Lung (tissue), 12 donors: Measurements from ENCODE around the gene CAMK2D. TPM values are rescaled to one million over a fixed set of nuclear protein-coding genes. Genes with fewer than 3 reads are reported as not detected.
A peak's percentile ranks its signal among the peaks of the same experiment; 100 is the strongest.

Source experiments
- ATAC-seq: fragments of 200-7000 bp; cut with Tn5 transposase; one replicate; pipeline ENCODE4 v1.9.1; 2020; ENCODE audit warnings: moderate number of reproducible peaks; ENCODE audit not compliant: insufficient read depth, low FRiP score
- DNase-seq, 3 donors: peaks; one replicate each; pipeline ENCODE4 v3.0.0-alpha.2; 2013 to 2017
- H3K27ac ChIP-seq, 2 donors: one replicate each; pipeline ENCODE4 v1.5.1; 2013; ENCODE audit warnings: mild to moderate bottlenecking in 2 of 2, moderate library complexity in 2 of 2, control low read depth in 1 of 2, inconsistent platforms in 1 of 2, low read depth in 1 of 2, low read length in 1 of 2
- H3K27me3 ChIP-seq, 3 donors: one replicate each; pipeline ENCODE4 v1.5.1; 2013; ENCODE audit warnings: low read length in 2 of 3; ENCODE audit not compliant: control insufficient read depth in 3 of 3, insufficient read depth in 3 of 3
- H3K36me3 ChIP-seq, 4 donors: one replicate each; pipeline ENCODE4 v1.5.1; 2013; ENCODE audit warnings: low read length in 4 of 4, mild to moderate bottlenecking in 1 of 4, moderate library complexity in 1 of 4; ENCODE audit not compliant: control insufficient read depth in 4 of 4, insufficient read depth in 4 of 4
- H3K4me1 ChIP-seq, 5 donors: one replicate each; pipeline ENCODE4 v1.5.1; 2013; ENCODE audit warnings: low read length in 5 of 5, mild to moderate bottlenecking in 2 of 5, moderate library complexity in 1 of 5; ENCODE audit not compliant: control insufficient read depth in 5 of 5, insufficient read depth in 5 of 5
- H3K4me3 ChIP-seq: one replicate; pipeline ENCODE4 v1.5.1; 2013; ENCODE audit warnings: mild to moderate bottlenecking, control low read depth, moderate library complexity
- H3K9ac ChIP-seq, 2 donors: one replicate each; pipeline ENCODE4 v1.5.1; 2013; ENCODE audit warnings: low read length in 2 of 2, control low read depth in 1 of 2; ENCODE audit not compliant: insufficient read depth in 1 of 2
- H3K9me3 ChIP-seq, 4 donors: one replicate each; pipeline ENCODE4 v1.5.1; 2013; ENCODE audit warnings: low read length in 3 of 4, mild to moderate bottlenecking in 1 of 4, moderate library complexity in 1 of 4; ENCODE audit not compliant: control insufficient read depth in 4 of 4, insufficient read depth in 3 of 4
- WGBS, 2 donors: extraction: QIAGEN DNeasy Blood & Tissue Kit; methylation state at CpG; one replicate each; pipeline ENCODE4 v1.1.7; 2013; 5-methylcytosine and 5-hydroxymethylcytosine counted together
- polyA plus RNA-seq, 2 donors: library from polyadenylated mRNA; stranded (reverse); fragments of 200-250 nt; gene quantifications; one replicate each; pipeline ENCODE4 v1.2.1, GENCODE V29; 2013
- total RNA-seq, 2 donors: library from RNA; depleted of rRNA in 1 of 2; stranded (reverse); fragments of >200 nt in 1 of 2; gene quantifications; one replicate each; pipeline ENCODE4 v1.2.1, GENCODE V29; 2014 to 2021
- TF ChIP-seq, protein P1 (sequence below): IDR thresholded peaks from 2 replicates; pipeline ENCODE4 v1.5.1; 2012; ENCODE audit warnings: mild to moderate bottlenecking; ENCODE audit errors: control extremely low read depth, extremely low read depth
- donor health status: control.
- donor health status: control.
- donor health status: Bipolar disorder and iron deficiency.
- donor health status: healthy.
- donor health status: DM: yes; HTN: yes; CAD: no.

Gene CAMK2D
- total and polyA plus RNA-seq, 4 donors = 11.9 to 98.2 (median 36.6) TPM

DNA sequence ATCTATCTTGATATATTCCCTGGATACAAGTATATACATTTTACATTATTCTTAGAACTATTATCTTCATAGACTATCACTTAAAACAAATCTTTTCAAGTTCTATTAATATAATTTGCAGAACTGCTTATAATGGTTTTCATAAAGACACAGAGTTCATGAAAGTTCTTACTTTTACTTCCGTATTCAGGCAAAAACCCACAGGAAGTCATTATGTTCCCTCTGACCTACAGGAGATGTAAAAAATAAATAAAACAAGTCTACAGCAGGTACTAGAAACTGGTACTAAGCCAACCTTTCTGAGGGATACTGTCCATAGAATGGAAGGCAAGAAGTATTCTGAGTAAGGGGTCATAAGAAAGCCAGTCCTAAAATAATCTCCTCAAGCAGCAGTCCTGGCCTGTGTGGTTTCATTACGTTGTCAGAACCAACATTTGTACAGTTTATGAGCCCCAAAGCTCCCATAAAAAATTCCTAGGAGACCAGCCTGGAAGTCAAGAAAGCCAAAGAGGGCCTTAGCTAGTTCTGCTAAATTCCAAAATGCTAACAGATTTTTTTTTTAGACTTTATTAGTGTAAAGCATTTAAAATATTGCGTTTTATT lies 68.6 kb downstream of the CAMK2D start:
- Histone ChIP-seq H3K27me3 (no peaks in the 10 kb centered on the region), H3K4me1 (peaks cover 0 to 31% (median 3%) of the 10 kb centered on the region in 5 donors), H3K36me3 (peaks cover 0 to 2% (median 0%) of the 10 kb centered on the region in 4 donors), H3K4me3 (no peak overlapping the region), H3K9ac (no peak overlapping the region), H3K27ac (no peak overlapping the region), H3K9me3 (no peaks in the 10 kb centered on the region)
- ATAC-seq = no peak
- DNase-seq = no peak
- WGBS, 2 donors = 62 to 71% methylated on average over 3 of the region's 3 CpGs
- TF ChIP-seq, protein P1, sequence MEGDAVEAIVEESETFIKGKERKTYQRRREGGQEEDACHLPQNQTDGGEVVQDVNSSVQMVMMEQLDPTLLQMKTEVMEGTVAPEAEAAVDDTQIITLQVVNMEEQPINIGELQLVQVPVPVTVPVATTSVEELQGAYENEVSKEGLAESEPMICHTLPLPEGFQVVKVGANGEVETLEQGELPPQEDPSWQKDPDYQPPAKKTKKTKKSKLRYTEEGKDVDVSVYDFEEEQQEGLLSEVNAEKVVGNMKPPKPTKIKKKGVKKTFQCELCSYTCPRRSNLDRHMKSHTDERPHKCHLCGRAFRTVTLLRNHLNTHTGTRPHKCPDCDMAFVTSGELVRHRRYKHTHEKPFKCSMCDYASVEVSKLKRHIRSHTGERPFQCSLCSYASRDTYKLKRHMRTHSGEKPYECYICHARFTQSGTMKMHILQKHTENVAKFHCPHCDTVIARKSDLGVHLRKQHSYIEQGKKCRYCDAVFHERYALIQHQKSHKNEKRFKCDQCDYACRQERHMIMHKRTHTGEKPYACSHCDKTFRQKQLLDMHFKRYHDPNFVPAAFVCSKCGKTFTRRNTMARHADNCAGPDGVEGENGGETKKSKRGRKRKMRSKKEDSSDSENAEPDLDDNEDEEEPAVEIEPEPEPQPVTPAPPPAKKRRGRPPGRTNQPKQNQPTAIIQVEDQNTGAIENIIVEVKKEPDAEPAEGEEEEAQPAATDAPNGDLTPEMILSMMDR = no peak

- DNase-seq (no peak), ATAC-seq (no peak)
- TF ChIP-seq, protein P1 = no peak
- H3K9ac ChIP-seq = no peak overlapping the region
- no peak overlapping the region for H3K4me3 ChIP-seq
- H3K4me1 ChIP-seq = peaks cover 0 to 36% (median 3%) of the 10 kb centered on the region in 5 donors
- 84 to 90% methylated on average over 2 of the region's 2 CpGs for WGBS, 2 donors
- no peaks in the 10 kb centered on the region for H3K27me3 ChIP-seq
- H3K27ac ChIP-seq = no peak overlapping the region
- H3K36me3 ChIP-seq = peaks cover 0 to 2% (median 0%) of the 10 kb centered on the region in 4 donors
- no peaks in the 10 kb centered on the region for H3K9me3 ChIP-seq
Measured at GRCh38 chr4:113691676-113692075, 69.9 kb downstream of the CAMK2D start.

- DNase-seq (no peak), ATAC-seq (no peak)
- peaks cover 0 to 29% (median 3%) of the 10 kb centered on the region in 5 donors for H3K4me1 ChIP-seq
Measured at GRCh38 chr4:113689394-113689793, 72.1 kb downstream of the CAMK2D start.

More at GRCh38 chr4:113689394-113689793, 72.1 kb downstream of the CAMK2D start:
- no peaks in the 10 kb centered on the region for H3K27me3 ChIP-seq
- 34 to 53% methylated on average over 1 of the region's 1 CpG for WGBS, 2 donors
- peak overlapping the region in 1 of 2 donors; percentile 21 for H3K27ac ChIP-seq
- H3K36me3 ChIP-seq = peaks cover 0 to 2% (median 0%) of the 10 kb centered on the region in 4 donors
- H3K9ac ChIP-seq = no peak overlapping the region
- no peak overlapping the region for H3K4me3 ChIP-seq
- TF ChIP-seq, protein P1 = no peak
- H3K9me3 ChIP-seq = no peaks in the 10 kb centered on the region
